A549 treated with AZD9567 at 1 μM for 4 hours (cell line): ENCODE results near the gene MYL6. TPM values are rescaled to one million over a fixed set of nuclear protein-coding genes. Genes with fewer than 3 reads are reported as not detected.

Source experiments
- total RNA-seq: library from RNA; stranded (reverse); fragments of 200-300 nt; extraction: Qiagen RNA extraction; gene quantifications from 5 replicates; pipeline ENCODE4 v1.2.3, GENCODE V29; 2022; ENCODE audit not compliant: insufficient read depth

The MYL6 gene
- 2,096 to 2,356 TPM (median 2,204 TPM) in 5 replicates for total RNA-seq

GRCh38 chr12:56158029-56158925 lies at the start of gene MYL6:
Gene MYL6, plus strand, starts transcription at chr12:56158359. Its CDS starts 43 bp downstream, at chr12:56158402.

GRCh38 chr12:56116267-56117081 lies 41.7 kb upstream of the MYL6 start, which contains the start of gene RPL41:
Gene RPL41, plus strand, starts transcription at chr12:56116633.

GRCh38 chr12:56117778-56118687 lies 40.1 kb upstream of the MYL6 start, which contains the start of gene ZC3H10:
Gene ZC3H10, plus strand, starts transcription at chr12:56118266. Its CDS starts 2,297 bp downstream, at chr12:56120563.

GRCh38 chr12:56127888-56128669 lies 30.1 kb upstream of the MYL6 start, which contains the start of gene ESYT1:
Gene ESYT1, plus strand, starts transcription at chr12:56128267. Its CDS starts 53 bp downstream, at chr12:56128320.

GRCh38 chr12:56152132-56152755 lies 5.9 kb upstream of the MYL6 start, which contains the start of gene MYL6B:
Gene MYL6B, plus strand, starts transcription at chr12:56152587. Its CDS starts 1,332 bp downstream, at chr12:56153919.

GRCh38 chr12:56189099-56189917 lies 31.1 kb downstream of the MYL6 start, which contains the start of gene SMARCC2:
Gene SMARCC2, minus strand, starts transcription at chr12:56189483. Its CDS starts 22 bp downstream, at chr12:56189461.

Other genes with a start within 250 kb of the MYL6 start
- gene PYM1, start 230.5 kb upstream of the MYL6 start, total RNA-seq = 38.0 to 46.9 TPM (median 40.9 TPM) in 5 replicates
- 16.5 to 52.6 TPM (median 18.3 TPM) in 5 replicates for gene DGKA, start 227.2 kb upstream of the MYL6 start, total RNA-seq
- gene PMEL, start 192.3 kb upstream of the MYL6 start, total RNA-seq = 0.73 to 2.4 TPM (median 0.96 TPM) in 5 replicates
- gene CDK2, start 191.5 kb upstream of the MYL6 start, total RNA-seq = 46.4 to 94.3 TPM (median 55.3 TPM) in 5 replicates
- 27.4 to 34.9 TPM (median 33.8 TPM) in 5 replicates for gene RAB5B, start 184.3 kb upstream of the MYL6 start, total RNA-seq
- gene SUOX, start 161.1 kb upstream of the MYL6 start, total RNA-seq = 6.4 to 10.7 TPM (median 8.1 TPM) in 5 replicates
- 1.5 to 2.2 TPM (median 1.9 TPM) in 5 replicates for gene IKZF4, start 137.3 kb upstream of the MYL6 start, total RNA-seq
- 460 to 862 TPM (median 750 TPM) in 5 replicates for gene RPS26, start 116.4 kb upstream of the MYL6 start, total RNA-seq
- gene ERBB3, start 78.2 kb upstream of the MYL6 start, total RNA-seq = 0.93 to 5.5 TPM (median 1.8 TPM) in 5 replicates
- gene PA2G4, start 53.8 kb upstream of the MYL6 start, total RNA-seq = 280 to 304 TPM (median 287 TPM) in 5 replicates
- gene RPL41, start 41.7 kb upstream of the MYL6 start, total RNA-seq = 3,768 to 6,003 TPM (median 5,882 TPM) in 5 replicates
- 2.7 to 3.5 TPM (median 3.0 TPM) in 5 replicates for gene ZC3H10, start 40.1 kb upstream of the MYL6 start, total RNA-seq
- 59.9 to 76.2 TPM (median 68.0 TPM) in 5 replicates for gene ESYT1, start 30.1 kb upstream of the MYL6 start, total RNA-seq
- 45.1 to 79.4 TPM (median 77.9 TPM) in 5 replicates for gene MYL6B, start 5.8 kb upstream of the MYL6 start, total RNA-seq
- 27.9 to 36.9 TPM (median 34.1 TPM) in 5 replicates for gene SMARCC2, start 31.1 kb downstream of the MYL6 start, total RNA-seq
- 22.1 to 27.6 TPM (median 26.5 TPM) in 5 replicates for gene RNF41, start 63.6 kb downstream of the MYL6 start, total RNA-seq
- gene NABP2, start 66.0 kb downstream of the MYL6 start, total RNA-seq = 41.7 to 59.8 TPM (median 56.8 TPM) in 5 replicates
- 0.09 to 0.13 TPM in 2 of 5 replicates, not detected in the others for gene SLC39A5, start 71.7 kb downstream of the MYL6 start, total RNA-seq
- 35.1 to 49.3 TPM (median 47.5 TPM) in 5 replicates for gene ANKRD52, start 100.0 kb downstream of the MYL6 start, total RNA-seq
- gene COQ10A, start 108.6 kb downstream of the MYL6 start, total RNA-seq = 12.7 to 20.1 TPM (median 19.6 TPM) in 5 replicates
- gene CS, start 142.0 kb downstream of the MYL6 start, total RNA-seq = 137 to 190 TPM (median 152 TPM) in 5 replicates
- 98.2 to 156 TPM (median 149 TPM) in 5 replicates for gene CNPY2, start 157.6 kb downstream of the MYL6 start, total RNA-seq
- gene PAN2, start 175.6 kb downstream of the MYL6 start, total RNA-seq = 9.8 to 17.7 TPM (median 14.8 TPM) in 5 replicates
- gene IL23A, start 180.5 kb downstream of the MYL6 start, total RNA-seq = 0.40 to 0.78 TPM (median 0.54 TPM) in 4 of 5 replicates, not detected in the other
- 12.5 to 16.9 TPM (median 14.6 TPM) in 5 replicates for gene STAT2, start 201.7 kb downstream of the MYL6 start, total RNA-seq
- gene APOF, start 204.5 kb downstream of the MYL6 start, total RNA-seq = not detected in 5 replicates